ENCODE results near the gene EXOC7.

- TF ChIP-seq POLR2A (IDR thresholded peaks at IDR 0.05) (no peak), CTCF (IDR thresholded peaks at IDR 0.05) (no peak), POLR2AphosphoS5 (IDR thresholded peaks at IDR 0.05) (no peak)
Observed at GRCh38 chr17:76038050-76038449, 65.5 kb downstream of the EXOC7 start.

Measured in breast epithelium (tissue), 3 donors.